ENCODE data around the gene ADIG. TPM values are rescaled to one million over a fixed set of nuclear protein-coding genes. Genes with fewer than 3 reads are reported as not detected.

The ADIG gene
- total and polyA plus RNA-seq, 2 of the 13 experiments (the other 11 are each of a cell fraction or from before 2014, with no cell fraction given): 0.15 TPM; not detected in 1

DNA sequence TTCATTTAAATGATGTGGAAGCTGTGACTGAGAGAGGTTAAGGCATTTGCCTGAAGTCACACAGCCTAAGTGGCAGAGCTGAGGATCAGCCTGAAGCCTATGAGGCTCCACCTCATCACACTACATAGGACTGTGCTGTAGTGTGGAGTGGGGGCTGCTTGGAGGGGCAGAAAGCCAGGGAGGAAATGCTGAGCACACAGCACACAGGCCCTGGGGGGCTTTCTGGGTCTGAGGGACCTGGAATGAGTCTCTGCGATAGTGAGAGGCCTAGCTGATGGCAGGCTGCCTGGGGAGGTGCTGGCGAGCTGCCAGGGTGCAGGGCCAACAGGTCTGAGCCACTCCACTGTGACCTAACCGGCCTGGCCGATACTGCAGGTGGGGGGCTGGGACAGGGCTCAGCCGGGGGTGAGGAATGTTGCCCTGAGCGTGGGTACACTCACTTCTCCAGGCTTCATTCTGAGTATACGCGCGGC lies 18.4 kb downstream of the ADIG start (continued):
- peak; percentile 51; the same call in 1 of the 2 replicates for TF ChIP-seq ZNF331 (CRISPR knock-in tag; IDR thresholded peaks at IDR 0.05)
- TF ChIP-seq TGIF2 (CRISPR knock-in tag; IDR thresholded peaks at IDR 0.05): no peak
- TF ChIP-seq ZNF614 (CRISPR knock-in tag; IDR thresholded peaks at IDR 0.05; ENCODE audit: borderline replicate concordance): peak; percentile 35; the same call in 1 of the 2 replicates
- peak; percentile 38; the same call in 1 of the 2 replicates for TF ChIP-seq HOXA3 (CRISPR knock-in tag; IDR thresholded peaks at IDR 0.05)
- TF ChIP-seq HNRNPLL (IDR thresholded peaks at IDR 0.05; ENCODE audit: low read depth, low read length, poor library complexity, severe bottlenecking): peak; percentile 32
- TF ChIP-seq, protein P1, sequence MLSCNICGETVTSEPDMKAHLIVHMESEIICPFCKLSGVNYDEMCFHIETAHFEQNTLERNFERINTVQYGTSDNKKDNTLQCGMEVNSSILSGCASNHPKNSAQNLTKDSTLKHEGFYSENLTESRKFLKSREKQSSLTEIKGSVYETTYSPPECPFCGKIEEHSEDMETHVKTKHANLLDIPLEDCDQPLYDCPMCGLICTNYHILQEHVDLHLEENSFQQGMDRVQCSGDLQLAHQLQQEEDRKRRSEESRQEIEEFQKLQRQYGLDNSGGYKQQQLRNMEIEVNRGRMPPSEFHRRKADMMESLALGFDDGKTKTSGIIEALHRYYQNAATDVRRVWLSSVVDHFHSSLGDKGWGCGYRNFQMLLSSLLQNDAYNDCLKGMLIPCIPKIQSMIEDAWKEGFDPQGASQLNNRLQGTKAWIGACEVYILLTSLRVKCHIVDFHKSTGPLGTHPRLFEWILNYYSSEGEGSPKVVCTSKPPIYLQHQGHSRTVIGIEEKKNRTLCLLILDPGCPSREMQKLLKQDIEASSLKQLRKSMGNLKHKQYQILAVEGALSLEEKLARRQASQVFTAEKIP (CRISPR knock-in tag; IDR thresholded peaks at IDR 0.05; ENCODE audit: borderline replicate concordance): no peak
- TF ChIP-seq ZNF296 (CRISPR knock-in tag; conservative IDR thresholded peaks at IDR 0.05): no peak
- TF ChIP-seq BHLHE40 (IDR thresholded peaks at IDR 0.05; ENCODE audit: low read length): no peak
- TF ChIP-seq ZNF3 (CRISPR knock-in tag; IDR thresholded peaks at IDR 0.05): no peak
- no peak for TF ChIP-seq ZNF160 (CRISPR knock-in tag; IDR thresholded peaks at IDR 0.05)
- TF ChIP-seq, protein P2, sequence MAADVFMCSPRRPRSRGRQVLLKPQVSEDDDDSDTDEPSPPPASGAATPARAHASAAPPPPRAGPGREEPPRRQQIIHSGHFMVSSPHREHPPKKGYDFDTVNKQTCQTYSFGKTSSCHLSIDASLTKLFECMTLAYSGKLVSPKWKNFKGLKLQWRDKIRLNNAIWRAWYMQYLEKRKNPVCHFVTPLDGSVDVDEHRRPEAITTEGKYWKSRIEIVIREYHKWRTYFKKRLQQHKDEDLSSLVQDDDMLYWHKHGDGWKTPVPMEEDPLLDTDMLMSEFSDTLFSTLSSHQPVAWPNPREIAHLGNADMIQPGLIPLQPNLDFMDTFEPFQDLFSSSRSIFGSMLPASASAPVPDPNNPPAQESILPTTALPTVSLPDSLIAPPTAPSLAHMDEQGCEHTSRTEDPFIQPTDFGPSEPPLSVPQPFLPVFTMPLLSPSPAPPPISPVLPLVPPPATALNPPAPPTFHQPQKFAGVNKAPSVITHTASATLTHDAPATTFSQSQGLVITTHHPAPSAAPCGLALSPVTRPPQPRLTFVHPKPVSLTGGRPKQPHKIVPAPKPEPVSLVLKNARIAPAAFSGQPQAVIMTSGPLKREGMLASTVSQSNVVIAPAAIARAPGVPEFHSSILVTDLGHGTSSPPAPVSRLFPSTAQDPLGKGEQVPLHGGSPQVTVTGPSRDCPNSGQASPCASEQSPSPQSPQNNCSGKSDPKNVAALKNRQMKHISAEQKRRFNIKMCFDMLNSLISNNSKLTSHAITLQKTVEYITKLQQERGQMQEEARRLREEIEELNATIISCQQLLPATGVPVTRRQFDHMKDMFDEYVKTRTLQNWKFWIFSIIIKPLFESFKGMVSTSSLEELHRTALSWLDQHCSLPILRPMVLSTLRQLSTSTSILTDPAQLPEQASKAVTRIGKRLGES (CRISPR knock-in tag; IDR thresholded peaks at IDR 0.05; ENCODE audit: borderline replicate concordance): no peak
- no peak for TF ChIP-seq RARG (CRISPR knock-in tag; IDR thresholded peaks at IDR 0.05; ENCODE audit: low read depth)
- TF ChIP-seq, protein P3, sequence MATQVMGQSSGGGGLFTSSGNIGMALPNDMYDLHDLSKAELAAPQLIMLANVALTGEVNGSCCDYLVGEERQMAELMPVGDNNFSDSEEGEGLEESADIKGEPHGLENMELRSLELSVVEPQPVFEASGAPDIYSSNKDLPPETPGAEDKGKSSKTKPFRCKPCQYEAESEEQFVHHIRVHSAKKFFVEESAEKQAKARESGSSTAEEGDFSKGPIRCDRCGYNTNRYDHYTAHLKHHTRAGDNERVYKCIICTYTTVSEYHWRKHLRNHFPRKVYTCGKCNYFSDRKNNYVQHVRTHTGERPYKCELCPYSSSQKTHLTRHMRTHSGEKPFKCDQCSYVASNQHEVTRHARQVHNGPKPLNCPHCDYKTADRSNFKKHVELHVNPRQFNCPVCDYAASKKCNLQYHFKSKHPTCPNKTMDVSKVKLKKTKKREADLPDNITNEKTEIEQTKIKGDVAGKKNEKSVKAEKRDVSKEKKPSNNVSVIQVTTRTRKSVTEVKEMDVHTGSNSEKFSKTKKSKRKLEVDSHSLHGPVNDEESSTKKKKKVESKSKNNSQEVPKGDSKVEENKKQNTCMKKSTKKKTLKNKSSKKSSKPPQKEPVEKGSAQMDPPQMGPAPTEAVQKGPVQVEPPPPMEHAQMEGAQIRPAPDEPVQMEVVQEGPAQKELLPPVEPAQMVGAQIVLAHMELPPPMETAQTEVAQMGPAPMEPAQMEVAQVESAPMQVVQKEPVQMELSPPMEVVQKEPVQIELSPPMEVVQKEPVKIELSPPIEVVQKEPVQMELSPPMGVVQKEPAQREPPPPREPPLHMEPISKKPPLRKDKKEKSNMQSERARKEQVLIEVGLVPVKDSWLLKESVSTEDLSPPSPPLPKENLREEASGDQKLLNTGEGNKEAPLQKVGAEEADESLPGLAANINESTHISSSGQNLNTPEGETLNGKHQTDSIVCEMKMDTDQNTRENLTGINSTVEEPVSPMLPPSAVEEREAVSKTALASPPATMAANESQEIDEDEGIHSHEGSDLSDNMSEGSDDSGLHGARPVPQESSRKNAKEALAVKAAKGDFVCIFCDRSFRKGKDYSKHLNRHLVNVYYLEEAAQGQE (IDR thresholded peaks at IDR 0.05; ENCODE audit: borderline replicate concordance in 1 of 2, low read depth in 1 of 2, low read length in 2 of 2): no peak
- no peak for TF ChIP-seq PLRG1 (conservative IDR thresholded peaks at IDR 0.05)
- TF ChIP-seq ZNF879 (CRISPR knock-in tag; IDR thresholded peaks at IDR 0.05): no peak
- no peak for TF ChIP-seq ZSCAN20 (CRISPR knock-in tag; IDR thresholded peaks at IDR 0.05; ENCODE audit: borderline replicate concordance)
- no peak for TF ChIP-seq HMGA1 (CRISPR knock-in tag; conservative IDR thresholded peaks at IDR 0.05)
- TF ChIP-seq RFX5 (IDR thresholded peaks at IDR 0.05; ENCODE audit: low read depth, low read length): no peak
- TF ChIP-seq, protein P4, sequence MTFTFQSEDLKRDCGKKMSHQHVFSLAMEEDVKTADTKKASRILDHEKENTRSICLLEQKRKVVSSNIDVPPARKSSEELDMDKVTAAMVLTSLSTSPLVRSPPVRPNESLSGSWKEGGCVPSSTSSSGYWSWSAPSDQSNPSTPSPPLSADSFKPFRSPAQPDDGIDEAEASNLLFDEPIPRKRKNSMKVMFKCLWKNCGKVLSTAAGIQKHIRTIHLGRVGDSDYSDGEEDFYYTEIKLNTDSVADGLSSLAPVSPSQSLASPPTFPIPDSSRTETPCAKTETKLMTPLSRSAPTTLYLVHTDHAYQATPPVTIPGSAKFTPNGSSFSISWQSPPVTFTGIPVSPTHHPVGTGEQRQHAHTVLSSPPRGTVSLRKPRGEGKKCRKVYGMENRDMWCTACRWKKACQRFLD (CRISPR knock-in tag; IDR thresholded peaks at IDR 0.05; ENCODE audit: borderline replicate concordance): no peak
- 0 out of 2 replicates have a peak, but pooled peaks have one; percentile 20 for TF ChIP-seq MAFG (CRISPR knock-in tag; IDR thresholded peaks at IDR 0.05)

All from HepG2 (cell line).